ENCODE results near the gene ADAMTS17.
"Not testable (repeated sequence)": the region's sequence is repeated elsewhere in the genome, so short reads cannot be mapped to it uniquely, and the experiment has no call there.

ADAMTS17 gene

GRCh38 chr15:100341750-100342560 lies at the start of gene ADAMTS17:
TSS of gene ADAMTS17 (minus strand) at chr15:100341975. CDS start at chr15:100341899, 76 bp downstream.
- peak; percentile 92 for DNase-seq

GRCh38 chr15:100385300-100386050 lies 43.7 kb upstream of the ADAMTS17 start:
- no peak for DNase-seq

GRCh38 chr15:100384108-100384410 lies 42.3 kb upstream of the ADAMTS17 start:
- no peak for DNase-seq

GRCh38 chr15:100383302-100384107 lies 41.7 kb upstream of the ADAMTS17 start:
- no peak for DNase-seq

GRCh38 chr15:100373942-100374341 lies 32.2 kb upstream of the ADAMTS17 start:
- no peak for DNase-seq

- no peak for DNase-seq
Measured at GRCh38 chr15:100373120-100373896, 31.5 kb upstream of the ADAMTS17 start.

- DNase-seq, result no peak
Measured at GRCh38 chr15:100372739-100373119, 31.0 kb upstream of the ADAMTS17 start.

- DNase-seq, result no peak
Measured at GRCh38 chr15:100355342-100355741, 13.6 kb upstream of the ADAMTS17 start.

- DNase-seq, result no peak
Measured at GRCh38 chr15:100353449-100353848, 11.7 kb upstream of the ADAMTS17 start.

- no peak for DNase-seq
Measured at GRCh38 chr15:100350434-100351226, 8.9 kb upstream of the ADAMTS17 start.

GRCh38 chr15:100349696-100350433 lies 8.1 kb upstream of the ADAMTS17 start:
- peak; percentile 93 for DNase-seq

GRCh38 chr15:100349321-100349695 lies 7.5 kb upstream of the ADAMTS17 start:
- DNase-seq, result no peak

- DNase-seq, result no peak
Measured at GRCh38 chr15:100348578-100348977, 6.8 kb upstream of the ADAMTS17 start.

- no peak for DNase-seq
Measured at GRCh38 chr15:100346866-100347512, 5.2 kb upstream of the ADAMTS17 start.

- no peak for DNase-seq
Measured at GRCh38 chr15:100345438-100345837, 3.7 kb upstream of the ADAMTS17 start.

- no peak for DNase-seq
Measured at GRCh38 chr15:100343251-100343650, 1.5 kb upstream of the ADAMTS17 start.

GRCh38 chr15:100341239-100341749 lies 481 bp downstream of the ADAMTS17 start:
- DNase-seq, result peak; percentile 49

GRCh38 chr15:100340721-100341238 lies 995 bp downstream of the ADAMTS17 start:
- DNase-seq, result no peak

GRCh38 chr15:100339999-100340398 lies 1.8 kb downstream of the ADAMTS17 start:
- DNase-seq, result no peak

GRCh38 chr15:100339451-100339850 lies 2.3 kb downstream of the ADAMTS17 start:
- not testable (repeated sequence) for DNase-seq

Measured in activated CD4-positive, CD25-positive, alpha-beta regulatory T cell treated with anti-CD3 and anti-CD28 coated beads, Interleukin-2, amount 50 U/mL, for 72 hours (primary cell).